K562 (cell line): ENCODE results near the gene TMEM101. TPM values are rescaled to one million over a fixed set of nuclear protein-coding genes. Genes with fewer than 3 reads are reported as not detected.
A peak's percentile ranks its signal among the peaks of the same experiment; 100 is the strongest.

Experiments
- HDAC1 ChIP-seq, 2 experiments: fragments of 450-650 bp; IDR thresholded peaks; 2 replicates each; pipeline ENCODE4 v1.6.1; 2016 to 2017; ENCODE audit warnings: inconsistent platforms in 1 of 2, mild to moderate bottlenecking in 1 of 2, moderate library complexity in 1 of 2
- HMGXB4 ChIP-seq: sonication (generic); formaldehyde crosslinking; IDR thresholded peaks from 2 replicates; pipeline ENCODE4 v1.8.1; 2023; ENCODE audit warnings: mild to moderate bottlenecking, missing genetic modification reagents
- REST ChIP-seq, 2 experiments: fragments of 450-650 bp; formaldehyde crosslinking in 1 of 2; IDR thresholded peaks; 2 replicates each; pipeline versions ENCODE4 v1.4.0 to v1.6.1; 2014 to 2020; ENCODE audit warnings: mild to moderate bottlenecking in 2 of 2, borderline replicate concordance in 1 of 2, low read depth in 1 of 2
- SNRNP70 ChIP-seq: fragments of 200-400 bp; formaldehyde crosslinking; optimal IDR thresholded peaks from 2 replicates; pipeline ENCODE3; 2017; ENCODE audit warnings: low read depth, low read length
- YY1 ChIP-seq, 3 experiments: IDR thresholded peaks; 2 replicates each; pipeline ENCODE4 v1.6.1; 2011; ENCODE audit warnings: low read length in 2 of 3, mild to moderate bottlenecking in 2 of 3, moderate library complexity in 2 of 3, borderline replicate concordance in 1 of 3, control low read depth in 1 of 3, low read depth in 1 of 3; ENCODE audit not compliant: insufficient read depth in 3 of 3, insufficient replicate concordance in 2 of 3, control insufficient read depth in 1 of 3, insufficient read length in 1 of 3; ENCODE audit errors: extremely low read depth in 1 of 3
- ZNF609 ChIP-seq: sonication (generic); formaldehyde crosslinking; IDR thresholded peaks from 2 replicates; pipeline ENCODE4 v1.8.1; 2023; ENCODE audit warnings: missing genetic modification reagents, mild to moderate bottlenecking, borderline replicate concordance
- polyA plus RNA-seq, 8 experiments: library from polyadenylated mRNA; depleted of rRNA in 4 of 8; stranded (reverse) in 5 of 8; unstranded in 3 of 8; fragments of >200 nt; fragmentation: Nextera tagmentation in 2 of 8; fragmentation: Illumina TruSeq in 1 of 8; extraction: Ambion mirVana in 2 of 8; extraction: Trizol in 1 of 8; gene quantifications; 2 replicates each; pipeline versions ENCODE4 v1.2.1 to v1.2.3, GENCODE V29; 2011 to 2014; ENCODE audit warnings: inconsistent platforms in 1 of 8, missing spikeins in 1 of 8
- total RNA-seq, 7 experiments: library from RNA; depleted of rRNA in 6 of 7; stranded (reverse); fragments of >200 nt in 6 of 7; fragmentation: Illumina TruSeq in 2 of 7; extraction: Trizol in 2 of 7; gene quantifications; 2 replicates each; pipeline versions ENCODE4 v1.2.1 to v1.2.3, GENCODE V29; 2011 to 2021; ENCODE audit warnings: low replicate concordance in 1 of 7

The TMEM101 gene
- total and polyA plus RNA-seq, 9 of the 15 experiments (the other 6 are each of a cell fraction or from before 2014, with no cell fraction given) = 21.2 to 110 (median 37.8) TPM

- TF ChIP-seq ZNF609 (CRISPR knock-in tag) (no peak), REST (IDR thresholded peaks at IDR 0.05; ENCODE audit: borderline replicate concordance) (peak; percentile 74), REST (CRISPR knock-in tag; IDR thresholded peaks at IDR 0.05; ENCODE audit: low read depth) (no peak), HDAC1 (IDR thresholded peaks at IDR 0.05) (peak in 1 of 2 experiments; percentile 98; a peak in 2 of 4 replicates), HMGXB4 (CRISPR knock-in tag) (no peak), YY1 (IDR thresholded peaks at IDR 0.05; ENCODE audit: borderline replicate concordance in 1 of 3, control insufficient read depth in 1 of 3, extremely low read depth in 1 of 3, insufficient read depth in 3 of 3, insufficient read length in 1 of 3, insufficient replicate concordance in 2 of 3, low read depth in 1 of 3, low read length in 2 of 3) (peak in 2 of 3 experiments; percentile 59 to 73), SNRNP70 (no peak)
Observed at GRCh38 chr17:44006598-44007345, 8.0 kb downstream of the TMEM101 start (continued).
